HG03575 (cell line): ENCODE results near the gene BTD.

Experiments used
- ATAC-seq: cut with Tn5 transposase; IDR thresholded peaks from one replicate; pipeline ENCODE4 v1.9.1; 2021; ENCODE audit not compliant: unreplicated experiment, insufficient number of reproducible peaks, low FRiP score; ENCODE audit errors: extremely low read depth

Gene BTD

GRCh38 chr3:15633766-15634598 is 32.4 kb downstream of the BTD start:
- no peak for ATAC-seq

GRCh38 chr3:15634671-15635070 is 33.1 kb downstream of the BTD start:
- ATAC-seq: no peak

- ATAC-seq: no peak
Measured at GRCh38 chr3:15635121-15635661, 33.6 kb downstream of the BTD start.

GRCh38 chr3:15636028-15636709 is 34.6 kb downstream of the BTD start:
- no peak for ATAC-seq

- no peak for ATAC-seq
Measured at GRCh38 chr3:15637131-15637951, 35.8 kb downstream of the BTD start.

- ATAC-seq: no peak
Measured at GRCh38 chr3:15638193-15638890, 36.8 kb downstream of the BTD start.

- ATAC-seq: no peak
Measured at GRCh38 chr3:15638891-15639262, 37.3 kb downstream of the BTD start.

GRCh38 chr3:15645246-15645645 is 43.7 kb downstream of the BTD start:
- ATAC-seq: no peak

- no peak for ATAC-seq
Measured at GRCh38 chr3:15645740-15646501, 44.4 kb downstream of the BTD start.

- ATAC-seq: no peak
Measured at GRCh38 chr3:15646851-15647511, 45.4 kb downstream of the BTD start.

- no peak for ATAC-seq
Measured at GRCh38 chr3:15647611-15648167, 46.1 kb downstream of the BTD start.

GRCh38 chr3:15649341-15649740 is 47.8 kb downstream of the BTD start:
- ATAC-seq: no peak

GRCh38 chr3:15649858-15650257 is 48.3 kb downstream of the BTD start:
- no peak for ATAC-seq

GRCh38 chr3:15651396-15651795 is 49.9 kb downstream of the BTD start:
- ATAC-seq: no peak

- no peak for ATAC-seq
Measured at GRCh38 chr3:15653321-15653720, 51.8 kb downstream of the BTD start.

- ATAC-seq: no peak
Measured at GRCh38 chr3:15654127-15654526, 52.6 kb downstream of the BTD start.

- no peak for ATAC-seq
Measured at GRCh38 chr3:15654891-15655290, 53.3 kb downstream of the BTD start.
